ENCODE measurements around the gene SEMA3B. TPM values are rescaled to one million over a fixed set of nuclear protein-coding genes. Genes with fewer than 3 reads are reported as not detected.

The SEMA3B gene
- polyA plus RNA-seq, 1 donor (not counting 4 experiments of a cell fraction or from before 2014, with no cell fraction given) = 0.58 TPM

- FAIRE-seq (no peak), DNase-seq (ENCODE audit: low read depth, low spot score) (no peak)
- no peak overlapping the region for H3K27ac ChIP-seq (ENCODE audit: control insufficient read depth, insufficient read depth, low read length)
- H3K4me3 ChIP-seq (ENCODE audit: control insufficient read depth in 2 of 3, extremely low read depth in 1 of 3, insufficient read depth in 2 of 3, low read depth in 1 of 3, low read length in 3 of 3) = no peak overlapping the region
- H3K4me2 ChIP-seq (ENCODE audit: control insufficient read depth, extremely low read depth, insufficient read depth, low read depth, low read length) = peak overlapping the region; percentile 99
- peaks cover 3% of the 10 kb centered on the region for H3K9me1 ChIP-seq (ENCODE audit: control insufficient read depth, extremely low read depth, insufficient read depth, low read length)
- dilution Hi-C loops (cut with MboI; ENCODE audit: extremely low pct_ligation_motif_present, low sequenced_read_pairs) = no loop called here
- H4K20me1 ChIP-seq (ENCODE audit: control insufficient read depth, extremely low read depth, insufficient read depth, low read length) = no peaks in the 10 kb centered on the region
- H3K36me3 ChIP-seq (ENCODE audit: control insufficient read depth in 2 of 2, extremely low read depth in 1 of 2, insufficient read depth in 2 of 2, low read length in 2 of 2) = peaks cover 22 to 36% of the 10 kb centered on the region in 2 experiments
- no peak overlapping the region for H3K9ac ChIP-seq (ENCODE audit: control insufficient read depth, extremely low read depth, insufficient read depth, low read length)
- H3K9me3 ChIP-seq (ENCODE audit: control insufficient read depth, low read depth, low read length) = no peaks in the 10 kb centered on the region
- TF ChIP-seq EZH2 (IDR thresholded peaks at IDR 0.05; ENCODE audit: low read length) (no peak), CTCF (optimal IDR thresholded peaks at IDR 0.05 in 1 of 3, IDR thresholded peaks at IDR 0.05 in 1 of 3, conservative IDR thresholded peaks at IDR 0.05 in 1 of 3; ENCODE audit: extremely low read depth in 1 of 3, insufficient read depth in 2 of 3, low read length in 3 of 3) (no peak)
- no peaks in the 10 kb centered on the region for H3K27me3 ChIP-seq (ENCODE audit: control insufficient read depth, extremely low read depth, insufficient read depth, low read length)
- H3K79me2 ChIP-seq (ENCODE audit: control insufficient read depth, insufficient read depth, low read length) = peaks cover 43% of the 10 kb centered on the region
- peaks cover 38% of the 10 kb centered on the region for H3K4me1 ChIP-seq (ENCODE audit: control insufficient read depth, extremely low read depth, insufficient read depth, low read length)
- no peak overlapping the region for H2AFZ ChIP-seq (ENCODE audit: control insufficient read depth, low read length)
Measured at GRCh38 chr3:50322115-50322385, 53.1 kb downstream of the SEMA3B start.

DNA sequence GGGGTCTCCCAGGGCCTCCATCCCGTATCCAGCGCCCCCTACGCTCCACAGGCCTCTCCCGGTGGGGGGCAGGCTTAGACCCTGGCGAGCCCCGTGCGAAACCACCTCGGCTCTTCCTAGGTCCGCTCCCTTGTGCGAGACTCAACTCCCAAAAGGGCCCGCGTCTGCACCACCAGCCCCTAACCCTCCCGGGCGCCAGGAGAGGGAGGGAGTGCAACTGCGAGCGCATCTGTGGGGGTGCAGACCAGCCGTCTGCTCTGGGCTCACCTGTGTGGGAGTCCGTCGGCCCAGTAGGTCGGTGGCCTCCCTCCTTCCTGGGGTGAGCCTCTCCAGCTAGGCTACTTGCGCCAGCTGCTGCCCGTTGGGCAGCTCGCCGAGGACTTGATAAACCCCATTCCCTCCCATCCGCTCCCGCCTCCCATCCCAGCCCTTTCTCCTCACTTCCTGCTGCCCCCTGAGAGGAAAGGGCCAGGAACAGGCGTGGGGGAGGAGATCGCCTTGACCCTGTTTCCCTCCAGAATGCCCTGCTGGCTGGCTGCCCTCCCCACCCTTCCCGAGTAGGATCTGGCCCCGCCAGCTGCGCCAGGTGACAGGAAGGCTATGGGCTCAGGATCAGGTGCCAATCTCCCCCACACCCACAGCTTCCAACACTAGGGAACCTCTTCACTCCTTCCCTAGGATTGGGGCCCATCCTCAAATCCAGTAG lies 53.6 kb downstream of the SEMA3B start, which contains the start of gene HYAL2:
Gene HYAL2 (minus strand): TSS at position 360 of the 706 bp plus-strand sequence. CDS start 2,256 bp downstream, outside the sequence.
- Histone ChIP-seq H3K4me3 (ENCODE audit: control insufficient read depth in 2 of 3, extremely low read depth in 1 of 3, insufficient read depth in 2 of 3, low read depth in 1 of 3, low read length in 3 of 3) (peak within 1 kb of the TSS; percentile 52 to 89 (median 84)), H3K79me2 (ENCODE audit: control insufficient read depth, insufficient read depth, low read length) (peaks cover 48% of the 10 kb centered on the region)
- no peak for FAIRE-seq

More for the DNA sequence above, 53.6 kb downstream of the SEMA3B start, which contains the start of gene HYAL2:
- peak within 1 kb of the TSS; percentile 99 for H3K4me2 ChIP-seq (ENCODE audit: control insufficient read depth, extremely low read depth, insufficient read depth, low read depth, low read length)
- H3K9me3 ChIP-seq (ENCODE audit: control insufficient read depth, low read depth, low read length) = no peaks in the 10 kb centered on the region
- H3K9me1 ChIP-seq (ENCODE audit: control insufficient read depth, extremely low read depth, insufficient read depth, low read length) = peaks cover 3% of the 10 kb centered on the region
- no peak for TF ChIP-seq EZH2 (IDR thresholded peaks at IDR 0.05; ENCODE audit: low read length)
- TF ChIP-seq CTCF (optimal IDR thresholded peaks at IDR 0.05 in 1 of 3, IDR thresholded peaks at IDR 0.05 in 1 of 3, conservative IDR thresholded peaks at IDR 0.05 in 1 of 3; ENCODE audit: extremely low read depth in 1 of 3, insufficient read depth in 2 of 3, low read length in 3 of 3) = no peak
- DNase-seq (ENCODE audit: low read depth, low spot score) = no peak
- peak within 1 kb of the TSS; percentile 98 for H3K9ac ChIP-seq (ENCODE audit: control insufficient read depth, extremely low read depth, insufficient read depth, low read length)
- peaks cover 38% of the 10 kb centered on the region for H3K4me1 ChIP-seq (ENCODE audit: control insufficient read depth, extremely low read depth, insufficient read depth, low read length)
- dilution Hi-C loops (cut with MboI; ENCODE audit: extremely low pct_ligation_motif_present, low sequenced_read_pairs) = no loop called here
- H3K36me3 ChIP-seq (ENCODE audit: control insufficient read depth in 2 of 2, extremely low read depth in 1 of 2, insufficient read depth in 2 of 2, low read length in 2 of 2) = peaks cover 22 to 31% of the 10 kb centered on the region in 2 experiments
- H2AFZ ChIP-seq (ENCODE audit: control insufficient read depth, low read length) = peak within 1 kb of the TSS; percentile 96
- no peaks in the 10 kb centered on the region for H4K20me1 ChIP-seq (ENCODE audit: control insufficient read depth, extremely low read depth, insufficient read depth, low read length)
- peak within 1 kb of the TSS; percentile 99 for H3K27ac ChIP-seq (ENCODE audit: control insufficient read depth, insufficient read depth, low read length)
- no peaks in the 10 kb centered on the region for H3K27me3 ChIP-seq (ENCODE audit: control insufficient read depth, extremely low read depth, insufficient read depth, low read length)

Data from keratinocyte (primary cell).